Glomerular visceral epithelial cell (primary cell): ENCODE data around the gene BMERB1.
"Not testable (repeated sequence)": the region's sequence is repeated elsewhere in the genome, so short reads cannot be mapped to it uniquely, and the experiment has no call there.

Experiments
- DNase-seq: peaks from one replicate; pipeline ENCODE4 v3.0.0-alpha.2; 2016; ENCODE audit errors: extremely low spot score

Gene BMERB1

DNA sequence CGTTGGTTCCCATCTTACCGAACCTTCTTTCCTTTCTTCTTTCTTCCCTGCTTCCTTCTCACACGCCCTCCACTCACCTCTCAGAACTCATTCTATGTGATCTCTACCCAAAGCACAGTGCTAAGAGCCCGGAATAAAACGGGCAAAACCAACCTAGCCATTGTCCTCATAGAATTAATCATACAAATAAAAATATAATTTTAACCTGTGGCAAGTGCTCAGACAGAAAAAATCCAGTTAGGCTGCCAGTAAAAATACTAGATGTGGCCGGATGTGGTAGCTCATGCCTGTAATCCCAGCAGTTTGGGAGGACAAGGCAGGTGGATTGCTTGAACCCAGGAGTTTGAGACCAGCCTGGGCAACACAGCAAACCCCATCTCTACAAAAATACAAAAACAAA is 27.0 kb downstream of the BMERB1 start:
- DNase-seq, result peak; percentile 29

DNA sequence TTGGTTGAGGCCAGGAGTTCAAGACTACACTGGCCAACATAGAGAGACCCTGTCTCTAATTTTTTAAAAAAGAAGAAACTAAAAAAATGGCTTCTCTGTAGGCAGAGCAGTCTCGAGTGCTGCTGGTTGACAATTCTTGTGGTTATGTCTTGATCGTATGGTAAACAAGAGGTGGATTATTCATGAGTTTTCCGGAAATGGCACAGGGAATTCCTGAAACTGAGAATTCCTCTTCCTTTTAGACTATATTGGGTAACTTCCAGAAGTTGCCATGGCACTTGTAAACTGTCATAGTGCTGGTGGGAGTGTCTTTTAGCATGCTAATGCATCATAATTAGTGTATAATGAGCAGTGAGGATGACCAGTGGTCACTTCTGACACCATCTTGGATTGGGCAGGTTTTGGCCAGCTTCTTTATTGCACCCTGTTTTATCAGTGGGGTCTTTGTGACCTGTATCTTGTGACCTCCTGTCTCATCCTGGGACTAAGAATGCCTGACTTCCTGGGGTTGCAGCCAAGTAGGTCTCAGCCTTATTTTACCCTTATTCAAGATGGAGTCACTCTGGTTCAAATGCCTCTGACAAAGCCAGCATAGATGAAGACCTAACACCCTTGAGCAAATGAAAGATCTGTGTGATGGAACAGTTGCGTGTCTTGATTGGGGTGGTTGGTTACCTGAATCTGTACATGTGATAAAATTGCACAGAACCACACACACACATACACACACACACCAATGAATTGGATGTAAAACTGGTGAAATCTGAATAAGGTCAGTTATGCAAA is 30.2 kb downstream of the BMERB1 start:
- no peak for DNase-seq

- DNase-seq, result no peak
These were observed 31.7 kb downstream of the BMERB1 start for GRCh38 chr16:15466131-15466530.

DNA sequence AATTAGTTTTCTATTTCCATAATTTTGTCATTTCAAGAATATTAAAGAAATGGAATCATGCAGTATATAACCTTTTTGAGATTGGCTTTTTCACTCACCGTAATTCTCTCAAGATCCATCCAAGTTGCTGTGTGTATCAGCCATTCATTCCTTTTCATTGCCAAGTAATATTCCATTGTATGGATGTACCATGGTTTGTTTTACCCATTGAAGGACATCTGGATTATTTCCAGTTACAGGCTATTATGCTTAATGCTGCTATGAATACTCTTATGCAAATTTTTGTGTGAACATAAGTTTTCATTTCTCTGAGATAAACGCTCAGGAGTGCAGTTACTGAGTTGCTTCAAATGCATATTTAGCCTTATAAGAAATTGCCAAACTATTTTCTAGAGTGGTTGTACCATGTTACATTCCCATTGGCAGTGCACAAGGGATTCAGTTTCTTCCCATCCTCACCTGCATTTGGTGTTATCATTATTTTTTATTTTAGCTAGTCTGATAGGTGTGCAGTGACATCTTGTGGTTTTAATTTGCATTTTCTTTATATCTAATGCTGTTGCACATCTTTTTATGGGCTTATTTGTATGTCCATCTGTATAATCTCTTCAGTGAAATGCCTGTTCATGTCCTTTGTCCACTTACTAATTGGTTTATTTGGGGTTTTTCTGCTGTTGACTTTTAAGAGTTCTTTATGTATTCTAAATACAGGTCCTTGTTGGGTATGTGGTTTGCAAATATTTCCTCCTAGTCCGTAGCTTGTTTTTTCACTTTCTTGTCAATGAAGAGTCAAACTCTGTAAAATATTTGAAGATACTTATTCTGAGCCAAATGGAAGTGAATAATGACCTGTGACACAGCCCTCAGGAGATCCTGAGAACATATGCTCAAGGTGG is 32.7 kb downstream of the BMERB1 start:
- peak; percentile 11 for DNase-seq

DNA sequence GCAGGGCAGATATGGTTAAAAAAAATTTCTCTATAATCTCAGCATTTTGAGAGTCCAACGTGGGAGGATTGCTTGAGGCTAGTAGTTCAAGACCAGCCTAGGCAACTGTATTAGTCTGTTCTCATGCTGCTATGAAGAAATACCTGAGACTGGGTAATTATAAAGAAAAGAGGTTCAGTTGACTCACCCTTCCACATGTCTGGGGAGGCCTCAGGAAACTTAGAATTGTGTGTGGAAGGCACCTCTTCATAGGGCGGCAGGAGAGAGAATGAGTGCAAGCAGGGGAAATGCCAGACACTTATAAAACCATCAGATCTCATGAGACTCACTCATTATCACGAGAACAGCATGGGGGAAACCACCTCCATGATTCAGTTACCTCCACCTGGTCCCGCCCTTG is 42.6 kb downstream of the BMERB1 start:
- DNase-seq, result not testable (repeated sequence)

DNA sequence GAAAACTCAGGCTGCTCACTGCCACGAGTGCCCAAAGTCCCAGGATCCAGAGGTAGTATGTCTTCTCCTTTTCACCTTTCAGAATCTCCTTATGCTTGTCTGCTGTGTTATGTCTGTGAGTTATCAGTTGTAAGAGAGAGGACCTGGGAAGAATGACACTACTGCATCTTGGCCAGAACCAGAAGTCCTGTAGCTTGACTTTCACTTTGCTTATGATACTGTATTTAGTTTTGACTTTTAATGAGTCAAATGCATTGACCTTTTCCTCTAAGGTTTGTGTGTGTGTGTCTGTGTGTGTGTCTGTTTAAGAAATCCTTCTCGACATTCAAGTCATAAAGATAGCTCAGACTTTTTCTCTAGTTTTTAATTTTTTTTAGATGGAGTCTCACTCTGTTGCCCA is 43.4 kb downstream of the BMERB1 start:
- no peak for DNase-seq

- peak; percentile 90 for DNase-seq
These were observed 47.8 kb downstream of the BMERB1 start for GRCh38 chr16:15482068-15482747.

DNA sequence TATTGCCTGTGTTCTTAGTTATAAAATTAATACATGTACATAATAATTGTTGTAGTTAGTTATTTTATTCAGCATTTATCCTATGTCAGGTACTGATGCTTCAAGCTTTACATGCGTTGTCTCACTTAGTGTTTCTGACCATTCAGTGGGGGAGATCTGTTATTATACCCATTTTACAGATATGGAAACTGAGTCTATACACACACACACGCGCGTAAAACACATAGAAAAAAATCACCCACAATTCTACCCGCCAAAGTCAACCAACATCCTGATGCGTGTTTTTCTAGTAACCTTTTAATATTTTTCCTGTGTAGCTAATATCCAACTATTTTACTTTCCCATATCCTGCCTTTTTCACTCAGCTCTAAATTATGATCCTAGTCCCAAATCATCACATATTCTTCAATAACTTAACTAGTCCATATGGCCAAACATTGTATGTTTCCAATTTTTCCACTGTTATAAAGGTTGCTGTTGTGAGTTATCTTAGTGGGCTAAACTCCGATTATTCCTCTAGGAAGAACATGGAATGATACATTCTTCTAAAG is 48.4 kb downstream of the BMERB1 start:
- DNase-seq, result no peak

GRCh38 chr16:15483857-15484256 is 49.5 kb downstream of the BMERB1 start:
- DNase-seq, result no peak

DNA sequence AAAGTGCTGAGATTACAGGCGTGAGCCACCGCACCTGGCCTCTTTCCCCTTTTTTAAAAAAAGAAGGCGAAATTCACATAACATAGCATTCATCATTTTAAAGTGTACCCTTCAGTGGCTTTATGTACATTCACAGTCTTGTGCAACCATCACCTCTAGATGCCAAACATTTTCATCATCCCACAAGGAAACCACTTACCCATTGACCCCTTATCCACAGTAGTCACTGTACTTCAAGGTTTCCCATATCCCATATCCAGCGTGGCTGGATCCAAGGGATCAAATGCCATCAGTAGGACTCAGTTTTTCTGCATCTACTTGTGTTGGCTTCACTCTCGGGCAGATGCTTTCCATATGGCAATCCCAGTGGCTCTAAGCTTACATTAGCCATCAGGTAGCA is 50.3 kb downstream of the BMERB1 start:
- no peak for DNase-seq

DNA sequence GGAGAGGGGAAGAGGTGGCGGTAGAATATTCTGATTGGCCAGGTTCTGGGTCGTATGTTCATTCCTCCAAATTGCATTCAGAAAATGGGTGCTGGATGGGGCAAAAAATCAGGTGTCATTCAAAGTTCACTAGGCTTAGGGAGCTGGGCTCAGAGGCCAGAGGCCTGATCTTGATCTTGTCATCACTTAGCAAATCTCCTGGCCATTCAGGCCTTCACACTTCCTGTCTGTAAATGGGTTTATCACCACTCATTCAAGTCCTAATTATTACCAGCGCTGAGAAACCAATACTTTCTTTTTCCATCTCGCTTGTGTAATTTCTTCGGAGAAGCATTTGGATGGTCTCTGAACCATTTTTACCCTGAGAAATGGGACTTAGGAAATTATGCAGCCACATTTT is 50.8 kb downstream of the BMERB1 start:
- no peak for DNase-seq

GRCh38 chr16:15486661-15487060 is 52.3 kb downstream of the BMERB1 start:
- DNase-seq, result no peak

DNA sequence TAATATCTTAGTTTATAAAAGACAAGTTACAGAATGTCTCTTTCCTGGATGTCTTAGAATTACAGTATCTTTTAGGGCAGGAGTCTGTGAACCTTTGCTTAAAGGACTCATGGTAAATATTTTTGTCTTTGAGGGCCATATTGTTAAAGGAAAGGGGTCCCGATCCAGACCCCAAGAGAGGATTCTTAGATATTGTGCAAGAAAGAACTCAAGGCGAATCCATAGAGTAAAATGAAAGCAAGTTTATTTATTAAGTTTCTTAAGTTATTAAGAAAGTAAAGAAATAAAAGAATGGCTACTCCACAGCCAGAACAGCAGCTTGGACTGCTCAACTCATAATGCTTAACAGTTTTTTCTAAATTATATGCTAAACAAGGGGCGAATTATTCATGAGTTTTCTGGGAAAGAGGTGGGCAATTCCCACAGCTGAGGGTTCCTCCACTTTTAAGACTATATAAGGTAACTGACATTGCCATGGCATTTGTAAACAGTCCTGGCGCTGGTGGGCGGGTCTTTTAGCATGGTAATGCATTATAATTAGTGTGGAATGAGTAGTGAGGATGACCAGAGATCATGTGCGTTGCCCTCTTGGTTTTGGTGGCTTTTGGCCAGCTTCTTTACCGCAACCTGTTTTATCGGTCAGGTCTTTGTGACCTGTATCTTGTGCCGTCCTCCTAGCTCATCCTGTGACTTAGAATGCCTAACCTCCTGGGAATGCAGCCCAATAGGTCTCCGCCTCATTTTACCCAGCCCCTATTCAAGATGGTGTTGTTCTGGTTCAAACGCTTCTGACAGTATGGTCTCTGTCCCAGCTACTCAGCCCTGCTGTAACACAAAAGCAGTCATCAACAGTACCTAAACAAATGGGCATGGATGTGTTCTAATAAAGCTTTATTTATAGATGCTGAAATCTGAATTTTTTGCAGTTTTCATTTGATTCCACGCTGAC is 53.2 kb downstream of the BMERB1 start:
- no peak for DNase-seq

DNA sequence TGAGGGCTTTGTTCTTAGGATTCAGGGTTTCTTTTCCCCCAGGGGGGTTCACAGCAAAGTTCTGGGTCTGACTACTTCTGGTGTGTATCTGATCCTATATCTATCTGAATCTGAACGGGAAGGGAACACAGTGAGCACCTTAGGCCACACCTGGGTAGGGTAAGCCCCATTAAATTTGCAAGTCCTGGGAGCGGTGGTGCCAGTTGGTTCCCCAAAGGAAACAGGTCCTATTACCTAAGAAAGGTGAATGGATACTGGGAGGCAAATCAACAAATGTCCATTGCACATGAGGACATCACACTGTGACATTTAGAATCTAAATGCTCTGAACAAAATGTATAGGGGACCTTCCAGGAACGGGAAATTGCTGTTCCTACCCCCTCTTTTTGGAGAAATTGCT is 54.6 kb downstream of the BMERB1 start:
- DNase-seq, result no peak

DNA sequence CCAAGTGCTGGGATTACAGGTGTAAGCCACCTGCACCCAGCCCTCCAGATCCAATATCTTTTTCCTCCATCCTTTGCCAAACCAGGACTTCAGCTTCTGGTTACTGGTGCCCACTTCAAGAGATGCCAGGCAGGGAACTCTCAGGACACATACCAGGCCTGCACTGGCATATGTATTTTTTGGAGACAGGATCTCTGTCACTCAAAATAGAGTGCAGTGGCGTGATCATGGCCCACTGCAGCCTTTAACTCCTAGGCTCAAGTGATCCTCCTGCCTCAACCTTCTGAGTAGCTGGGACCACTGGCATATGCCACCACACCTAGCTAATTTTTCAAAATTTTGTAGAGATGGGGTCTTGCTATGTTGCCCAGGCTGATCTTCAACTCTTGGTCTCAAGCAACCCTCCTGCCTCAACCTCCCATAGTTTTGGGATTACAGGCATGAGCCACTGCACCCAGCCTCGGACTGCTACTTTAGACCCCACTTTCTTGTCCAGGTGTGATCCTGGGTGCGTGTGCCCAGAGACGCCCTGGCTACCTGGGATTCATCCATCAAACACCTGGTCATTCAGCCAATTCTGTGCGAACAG is 55.8 kb downstream of the BMERB1 start:
- DNase-seq, result no peak

DNA sequence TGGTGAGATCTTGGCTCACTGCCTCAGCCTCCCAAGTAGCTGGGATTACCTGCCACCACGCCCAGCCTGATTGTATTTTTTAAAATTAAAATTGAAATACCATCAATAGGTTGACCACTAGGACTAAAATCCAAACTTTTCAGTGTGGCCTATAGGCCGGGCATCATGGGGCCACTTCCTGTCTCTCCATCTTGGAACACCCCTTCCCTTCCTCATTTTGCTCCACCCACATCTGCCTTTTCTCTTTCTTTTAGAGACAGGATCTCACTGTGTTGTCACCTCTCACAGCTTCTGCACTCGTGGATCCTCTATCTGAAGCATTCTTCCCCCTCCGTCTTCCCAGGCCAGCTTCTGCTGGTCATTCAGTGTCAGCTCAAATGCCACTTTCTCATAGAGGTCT is 57.0 kb downstream of the BMERB1 start:
- DNase-seq, result no peak

GRCh38 chr16:15492091-15492740 is 57.8 kb downstream of the BMERB1 start:
- no peak for DNase-seq

DNA sequence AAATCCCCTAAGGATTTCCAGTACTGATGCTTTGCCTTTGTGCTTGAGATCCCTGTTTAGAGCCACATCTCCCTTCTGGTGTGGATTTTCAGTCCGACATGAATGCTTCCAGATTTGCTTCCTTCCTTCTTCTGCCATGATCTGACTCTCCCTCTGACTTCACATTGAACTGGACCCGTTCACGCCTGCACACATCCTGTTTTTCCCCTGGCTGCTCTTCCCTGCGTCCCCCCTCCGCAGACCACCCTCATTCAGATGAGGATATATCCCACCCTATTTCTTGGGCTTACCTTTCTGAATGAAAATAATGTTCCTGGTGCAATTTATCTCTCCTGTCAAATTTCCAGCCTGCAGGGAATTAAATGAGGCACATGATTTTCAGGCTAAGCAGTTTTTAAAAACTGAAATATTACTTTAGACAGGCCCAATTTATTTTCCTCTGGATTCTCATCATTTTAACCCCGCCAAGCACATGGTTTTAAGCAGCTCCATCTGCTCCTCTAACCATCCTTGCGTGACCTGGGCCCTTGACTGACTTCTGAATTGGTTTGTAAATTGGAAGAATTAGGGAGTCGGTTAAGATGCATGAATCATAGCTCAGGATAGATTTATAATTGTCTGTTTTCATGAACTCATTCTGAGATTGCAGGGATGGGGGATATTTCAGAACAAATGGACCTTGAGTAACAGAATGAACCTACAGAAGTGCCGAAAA is 59.2 kb downstream of the BMERB1 start:
- DNase-seq, result peak; percentile 32

- no peak for DNase-seq
These were observed 59.8 kb downstream of the BMERB1 start for GRCh38 chr16:15494236-15494635.
